Natural killer cell (primary cell): ENCODE measurements around the gene NUDCD3. TPM values are rescaled to one million over a fixed set of nuclear protein-coding genes. Genes with fewer than 3 reads are reported as not detected.

Experiments
- ATAC-seq, 3 donors: fragments of 150-1000 bp in 2 of 3; fragments of 200-7000 bp in 1 of 3; cut with Tn5 transposase; 1 replicate in 1 of 3; 2 replicates in 2 of 3; pipeline ENCODE4 v1.10.0; 2021; ENCODE audit warnings: mild to moderate bottlenecking in 2 of 3, moderate library complexity in 2 of 3
- DNase-seq, 2 donors: peaks; one replicate each; pipeline versions ENCODE4 v3.0.0 to v3.0.0-alpha.2; 2013 to 2021; ENCODE audit warnings: mixed read lengths in 1 of 2
- H3K27ac ChIP-seq: one replicate; pipeline ENCODE4 v1.5.1; 2013; ENCODE audit warnings: mild to moderate bottlenecking, low read length
- H3K27me3 ChIP-seq: one replicate; pipeline ENCODE4 v1.6.1; 2013; ENCODE audit warnings: low read length; ENCODE audit not compliant: control insufficient read depth, insufficient read depth
- H3K36me3 ChIP-seq: one replicate; pipeline ENCODE4 v1.6.1; 2013; ENCODE audit warnings: low read length; ENCODE audit not compliant: control insufficient read depth, insufficient read depth
- H3K4me1 ChIP-seq: one replicate; pipeline ENCODE4 v1.6.1; 2013; ENCODE audit warnings: low read length; ENCODE audit not compliant: control insufficient read depth, insufficient read depth
- H3K4me3 ChIP-seq: one replicate; pipeline ENCODE4 v1.5.1; 2013; ENCODE audit warnings: low read length
- H3K9me3 ChIP-seq: one replicate; pipeline ENCODE4 v1.6.1; 2013; ENCODE audit warnings: low read length; ENCODE audit not compliant: control insufficient read depth, insufficient read depth
- H3K27ac Mint-ChIP-seq, 2 donors: one replicate each; pipeline ENCODE4 v1.8.0; 2022; ENCODE audit warnings: mild to moderate bottlenecking in 2 of 2, mixed read lengths in 2 of 2, moderate library complexity in 1 of 2
- H3K27me3 Mint-ChIP-seq, 2 donors: one replicate each; pipeline ENCODE4 v1.8.0; 2022; ENCODE audit warnings: low read depth in 2 of 2, mixed read lengths in 2 of 2
- H3K36me3 Mint-ChIP-seq: one replicate; pipeline ENCODE4 v1.8.0; 2022; ENCODE audit warnings: mixed read lengths
- H3K4me1 Mint-ChIP-seq, 2 donors: one replicate each; pipeline ENCODE4 v1.8.0; 2022; ENCODE audit warnings: mixed read lengths in 2 of 2
- H3K4me3 Mint-ChIP-seq: one replicate; pipeline ENCODE4 v1.8.0; 2022; ENCODE audit warnings: mild to moderate bottlenecking, moderate library complexity, mixed read lengths
- H3K9me3 Mint-ChIP-seq, 2 donors: one replicate each; pipeline ENCODE4 v1.8.0; 2022; ENCODE audit warnings: mixed read lengths in 2 of 2
- WGBS: methylation state at CpG from one replicate; pipeline ENCODE4 v1.1.7; 2013; ENCODE audit warnings: missing lambda C conversion rate; ENCODE audit not compliant: insufficient coverage; 5-methylcytosine and 5-hydroxymethylcytosine counted together
- intact Hi-C: fragments of 100-400 bp; cut with micrococcal nuclease; formaldehyde crosslinking; loops from one replicate; pipeline ENCODE4 v1.14.2; 2022
- total RNA-seq, 4 donors: library from RNA; stranded (reverse); fragments of 120-200 nt in 1 of 4; gene quantifications; one replicate each; pipeline versions ENCODE4 v1.2.3 to v1.2.4, GENCODE V29; 2013 to 2022
- TF ChIP-seq, protein P1 (sequence below): fragments of 200-600 bp; IDR thresholded peaks from one replicate; pipeline ENCODE4 v1.8.0; 2022; ENCODE audit warnings: antibody characterized with exemption

NUDCD3 gene
- total RNA-seq, 3 donors from 2014 or later (not counting 1 experiment from before 2014, with no cell fraction given) = 50.1 to 79.9 (median 68.7) TPM

- TF ChIP-seq, protein P1, sequence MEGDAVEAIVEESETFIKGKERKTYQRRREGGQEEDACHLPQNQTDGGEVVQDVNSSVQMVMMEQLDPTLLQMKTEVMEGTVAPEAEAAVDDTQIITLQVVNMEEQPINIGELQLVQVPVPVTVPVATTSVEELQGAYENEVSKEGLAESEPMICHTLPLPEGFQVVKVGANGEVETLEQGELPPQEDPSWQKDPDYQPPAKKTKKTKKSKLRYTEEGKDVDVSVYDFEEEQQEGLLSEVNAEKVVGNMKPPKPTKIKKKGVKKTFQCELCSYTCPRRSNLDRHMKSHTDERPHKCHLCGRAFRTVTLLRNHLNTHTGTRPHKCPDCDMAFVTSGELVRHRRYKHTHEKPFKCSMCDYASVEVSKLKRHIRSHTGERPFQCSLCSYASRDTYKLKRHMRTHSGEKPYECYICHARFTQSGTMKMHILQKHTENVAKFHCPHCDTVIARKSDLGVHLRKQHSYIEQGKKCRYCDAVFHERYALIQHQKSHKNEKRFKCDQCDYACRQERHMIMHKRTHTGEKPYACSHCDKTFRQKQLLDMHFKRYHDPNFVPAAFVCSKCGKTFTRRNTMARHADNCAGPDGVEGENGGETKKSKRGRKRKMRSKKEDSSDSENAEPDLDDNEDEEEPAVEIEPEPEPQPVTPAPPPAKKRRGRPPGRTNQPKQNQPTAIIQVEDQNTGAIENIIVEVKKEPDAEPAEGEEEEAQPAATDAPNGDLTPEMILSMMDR = no peak
- no peaks in the 10 kb centered on the region for H3K9me3 ChIP-seq
- peaks cover 2% of the 10 kb centered on the region for H3K27me3 ChIP-seq
- no peak overlapping the region for H3K4me3 ChIP-seq
- H3K4me1 ChIP-seq = no peaks in the 10 kb centered on the region
- Mint-ChIP-seq H3K36me3 (no peaks in the 10 kb centered on the region), H3K27ac (no peak overlapping the region), H3K4me1 (no peaks in the 10 kb centered on the region), H3K9me3 (peaks cover 3 to 4% of the 10 kb centered on the region in 2 donors), H3K4me3 (no peak overlapping the region), H3K27me3 (peaks cover 25 to 30% of the 10 kb centered on the region in 2 donors)
- ATAC-seq = no peak
- H3K36me3 ChIP-seq = no peaks in the 10 kb centered on the region
- no peak for DNase-seq
- no peak overlapping the region for H3K27ac ChIP-seq
- intact Hi-C loops = no loop called here
- 88% methylated on average over 4 of the region's 4 CpGs for WGBS
Measured at GRCh38 chr7:44335184-44335583, 155.3 kb downstream of the NUDCD3 start.

GRCh38 chr7:44334734-44335097, 155.7 kb downstream of the NUDCD3 start:
- Histone ChIP-seq H3K4me1 (no peaks in the 10 kb centered on the region), H3K36me3 (no peaks in the 10 kb centered on the region), H3K27ac (no peak overlapping the region), H3K4me3 (no peak overlapping the region), H3K9me3 (no peaks in the 10 kb centered on the region), H3K27me3 (peaks cover 2% of the 10 kb centered on the region)
- no peak for DNase-seq
- Mint-ChIP-seq H3K27ac (no peak overlapping the region), H3K4me1 (no peaks in the 10 kb centered on the region), H3K27me3 (peaks cover 24 to 30% of the 10 kb centered on the region in 2 donors), H3K4me3 (no peak overlapping the region), H3K36me3 (no peaks in the 10 kb centered on the region), H3K9me3 (peaks cover 3 to 4% of the 10 kb centered on the region in 2 donors)
- ATAC-seq = no peak
- TF ChIP-seq, protein P1 = no peak
- intact Hi-C loops = no loop called here
- 90% methylated on average over 11 of the region's 11 CpGs for WGBS

- peaks cover 22 to 30% of the 10 kb centered on the region in 2 donors for H3K27me3 Mint-ChIP-seq
- H3K36me3 Mint-ChIP-seq = no peaks in the 10 kb centered on the region
- H3K27me3 ChIP-seq = peaks cover 2% of the 10 kb centered on the region
- no peak for ATAC-seq
- TF ChIP-seq, protein P1 = no peak
- H3K9me3 Mint-ChIP-seq = peaks cover 3 to 4% of the 10 kb centered on the region in 2 donors
- H3K4me3 Mint-ChIP-seq = no peak overlapping the region
- no peaks in the 10 kb centered on the region for H3K4me1 Mint-ChIP-seq
- intact Hi-C loops = no loop called here
- no peak for DNase-seq
- H3K4me3 ChIP-seq = no peak overlapping the region
- H3K27ac ChIP-seq = no peak overlapping the region
- WGBS = 88% methylated on average over 17 of the region's 19 CpGs
- no peaks in the 10 kb centered on the region for H3K9me3 ChIP-seq
- no peaks in the 10 kb centered on the region for H3K4me1 ChIP-seq
- H3K36me3 ChIP-seq = no peaks in the 10 kb centered on the region
- H3K27ac Mint-ChIP-seq = no peak overlapping the region
Measured at GRCh38 chr7:44333911-44334733, 156.3 kb downstream of the NUDCD3 start.
